Kidney epithelial cell (primary cell): Measurements from ENCODE around the gene HOXA4. TPM values are rescaled to one million over a fixed set of nuclear protein-coding genes. Genes with fewer than 3 reads are reported as not detected.

Experiments
- DNase-seq: peaks from one replicate; pipeline ENCODE4 v3.0.0-alpha.2; 2010; ENCODE audit warnings: low read depth
- H3K27me3 ChIP-seq: 2 replicates; pipeline ENCODE4 v1.6.0; 2011; ENCODE audit warnings: low read length; ENCODE audit not compliant: control insufficient read depth, insufficient read depth
- H3K36me3 ChIP-seq: 2 replicates; pipeline ENCODE4 v1.5.1; 2011; ENCODE audit warnings: low read length; ENCODE audit not compliant: control insufficient read depth, insufficient read depth
- H3K4me3 ChIP-seq: 2 replicates; pipeline ENCODE4 v1.5.1; 2011; ENCODE audit warnings: low read depth, mild to moderate bottlenecking, control low read depth, low read length
- total RNA-seq: library from RNA; depleted of rRNA; stranded (reverse); fragments of >200 nt; gene quantifications from 2 replicates; pipeline ENCODE4 v1.2.3, GENCODE V29; 2015
- TF ChIP-seq, protein P1 (sequence below): IDR thresholded peaks from 2 replicates; pipeline ENCODE4 v1.5.1; 2011; ENCODE audit warnings: mild to moderate bottlenecking, moderate library complexity, low read length, control low read depth, inconsistent platforms; ENCODE audit not compliant: insufficient read depth, poor library complexity, severe bottlenecking

HOXA4 gene
- total RNA-seq, 1 donor from 2014 or later, result 7.4 TPM

DNA sequence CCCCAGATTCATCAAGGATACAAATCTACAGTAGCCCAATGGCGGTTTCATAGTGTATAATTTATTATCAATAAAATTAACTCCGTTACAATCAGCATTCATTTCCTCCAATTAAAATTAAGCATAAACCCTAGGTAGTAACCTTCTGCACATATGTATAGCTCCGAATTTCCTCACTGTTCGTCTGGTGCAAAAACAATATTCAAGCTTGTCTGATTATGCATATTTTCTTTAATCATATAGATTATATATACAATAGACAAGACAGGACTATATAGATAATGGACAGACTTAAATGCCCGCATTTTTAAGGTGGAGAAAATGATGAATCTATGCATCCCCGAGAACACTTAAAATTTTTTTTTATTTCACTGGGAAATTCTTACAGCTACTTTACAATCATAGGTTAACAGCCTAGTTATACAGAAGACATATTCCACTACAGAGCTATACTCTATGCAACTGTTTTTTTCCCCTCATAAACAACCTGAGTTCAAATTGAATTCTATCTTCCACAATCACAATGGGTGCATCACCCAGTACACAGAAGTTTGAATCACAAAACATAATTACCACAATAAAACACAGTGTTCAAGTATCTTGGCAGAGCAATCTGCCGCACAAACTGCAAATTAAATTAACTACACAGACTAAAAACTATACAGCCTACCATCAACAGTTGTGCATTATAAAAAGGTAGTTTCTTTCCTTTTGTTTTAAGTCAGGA lies 32.2 kb upstream of the HOXA4 start:
- no peaks in the 10 kb centered on the region for H3K27me3 ChIP-seq
- H3K4me3 ChIP-seq, result peak overlapping the region; percentile 72
- TF ChIP-seq, protein P1, sequence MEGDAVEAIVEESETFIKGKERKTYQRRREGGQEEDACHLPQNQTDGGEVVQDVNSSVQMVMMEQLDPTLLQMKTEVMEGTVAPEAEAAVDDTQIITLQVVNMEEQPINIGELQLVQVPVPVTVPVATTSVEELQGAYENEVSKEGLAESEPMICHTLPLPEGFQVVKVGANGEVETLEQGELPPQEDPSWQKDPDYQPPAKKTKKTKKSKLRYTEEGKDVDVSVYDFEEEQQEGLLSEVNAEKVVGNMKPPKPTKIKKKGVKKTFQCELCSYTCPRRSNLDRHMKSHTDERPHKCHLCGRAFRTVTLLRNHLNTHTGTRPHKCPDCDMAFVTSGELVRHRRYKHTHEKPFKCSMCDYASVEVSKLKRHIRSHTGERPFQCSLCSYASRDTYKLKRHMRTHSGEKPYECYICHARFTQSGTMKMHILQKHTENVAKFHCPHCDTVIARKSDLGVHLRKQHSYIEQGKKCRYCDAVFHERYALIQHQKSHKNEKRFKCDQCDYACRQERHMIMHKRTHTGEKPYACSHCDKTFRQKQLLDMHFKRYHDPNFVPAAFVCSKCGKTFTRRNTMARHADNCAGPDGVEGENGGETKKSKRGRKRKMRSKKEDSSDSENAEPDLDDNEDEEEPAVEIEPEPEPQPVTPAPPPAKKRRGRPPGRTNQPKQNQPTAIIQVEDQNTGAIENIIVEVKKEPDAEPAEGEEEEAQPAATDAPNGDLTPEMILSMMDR, result no peak
- peaks cover 4% of the 10 kb centered on the region for H3K36me3 ChIP-seq
- DNase-seq, result no peak

DNA sequence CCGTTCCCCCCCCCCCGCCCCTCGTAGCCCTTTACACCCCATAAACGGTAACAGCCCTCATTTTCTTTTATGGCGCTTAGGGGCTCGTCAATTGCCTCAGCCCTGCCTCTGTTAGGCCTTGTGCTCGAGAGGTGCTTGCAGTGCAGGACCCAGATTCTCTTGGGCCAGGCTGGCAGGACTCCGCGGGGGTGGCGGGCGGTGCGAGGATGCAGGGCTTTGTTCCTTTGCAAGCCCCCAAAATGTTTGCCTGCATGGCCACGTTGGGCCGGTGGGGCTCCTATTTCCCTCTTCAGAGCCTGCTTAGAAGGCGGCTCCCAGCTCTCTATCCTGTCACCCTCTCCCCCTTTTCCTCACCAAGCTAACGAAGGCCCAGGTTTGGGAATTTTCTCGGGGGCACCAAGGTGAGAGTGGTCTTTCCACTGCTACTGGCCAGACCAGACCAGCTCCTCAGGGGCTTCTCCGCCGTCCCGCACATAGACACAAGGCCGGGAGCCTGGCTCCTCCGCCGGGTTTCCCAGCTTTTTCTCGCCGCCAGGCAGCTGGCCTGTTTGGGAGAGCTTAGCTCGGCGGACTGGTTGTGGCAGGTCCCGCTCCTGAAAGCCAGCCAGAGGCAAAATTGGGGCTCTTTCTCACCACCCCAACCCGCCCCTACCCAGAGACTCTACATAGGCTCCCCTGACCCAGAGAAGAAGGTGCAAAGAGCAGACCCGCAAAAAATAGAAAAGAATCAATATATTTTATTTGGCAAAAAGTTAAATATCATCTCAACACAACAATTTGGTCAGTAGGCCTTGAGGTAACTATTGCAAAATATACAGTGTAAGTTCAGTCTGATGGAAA lies 31.4 kb upstream of the HOXA4 start:
- TF ChIP-seq, protein P1, result no peak
- DNase-seq, result no peak
- Histone ChIP-seq H3K27me3 (no peaks in the 10 kb centered on the region), H3K36me3 (peaks cover 4% of the 10 kb centered on the region), H3K4me3 (peak overlapping the region; percentile 72)

DNA sequence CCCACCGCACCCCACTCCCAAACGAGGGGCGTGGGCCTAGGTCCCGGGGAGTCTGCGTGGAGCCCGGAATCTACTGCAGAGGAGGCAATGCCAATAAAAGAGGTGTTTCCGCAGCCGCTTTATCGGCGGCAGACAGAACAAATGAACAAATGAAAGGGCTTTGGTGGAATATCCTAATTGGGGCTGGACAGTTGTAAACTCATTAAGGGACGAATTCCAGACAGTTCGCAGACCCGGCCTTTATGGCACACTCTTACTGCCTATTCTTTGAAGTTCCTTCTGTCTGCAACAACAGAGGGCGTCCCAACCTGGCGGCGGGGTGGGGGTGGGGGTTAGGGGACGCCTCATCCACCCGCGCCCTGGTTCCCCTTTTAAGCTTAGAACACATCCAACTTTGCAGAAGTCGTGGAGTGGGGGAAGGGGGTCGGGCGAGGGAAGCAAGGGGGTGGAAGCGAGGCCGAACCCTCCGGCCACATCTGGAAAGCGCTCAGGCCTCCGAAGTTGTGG lies 30.7 kb upstream of the HOXA4 start:
- Histone ChIP-seq H3K36me3 (peaks cover 4% of the 10 kb centered on the region), H3K4me3 (peak overlapping the region; percentile 72), H3K27me3 (no peaks in the 10 kb centered on the region)
- TF ChIP-seq, protein P1, result no peak
- DNase-seq, result no peak

DNA sequence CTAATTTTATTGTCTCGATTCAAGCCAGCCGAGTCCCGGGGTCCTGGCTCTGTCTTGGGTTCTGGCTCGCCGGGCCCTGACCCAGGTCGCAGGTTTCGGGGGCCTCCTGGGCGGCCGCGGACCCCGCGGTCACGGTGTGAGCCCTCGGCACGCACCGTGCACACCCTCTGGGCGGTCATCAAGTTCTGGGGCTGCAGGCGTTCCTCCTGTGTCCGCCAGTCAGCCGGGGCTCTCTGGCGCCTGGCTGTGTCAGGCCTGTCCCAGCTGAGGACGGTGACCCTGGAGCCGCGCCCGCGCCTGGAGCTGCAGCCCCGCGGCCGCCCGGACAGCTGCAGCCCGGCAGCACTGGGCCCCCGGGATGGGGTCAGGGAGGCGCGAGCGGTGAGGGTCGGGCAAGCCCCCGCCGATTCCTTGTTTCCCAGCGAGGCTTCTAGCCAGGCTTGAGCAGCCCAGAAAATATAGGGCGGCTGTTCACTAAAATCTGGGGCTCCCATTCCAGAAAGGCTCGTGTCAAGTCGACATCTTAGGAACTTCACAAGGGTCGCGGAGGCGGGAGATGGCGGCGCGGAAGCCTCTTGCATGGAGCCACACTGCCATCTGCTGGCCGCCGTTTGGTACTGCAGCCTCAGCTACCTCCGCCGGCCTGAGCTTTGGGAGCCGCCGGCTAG lies 30.1 kb upstream of the HOXA4 start:
- Histone ChIP-seq H3K36me3 (peaks cover 4% of the 10 kb centered on the region), H3K4me3 (peak overlapping the region; percentile 72), H3K27me3 (no peaks in the 10 kb centered on the region)
- DNase-seq, result no peak
- TF ChIP-seq, protein P1, result peak; percentile 94

DNA sequence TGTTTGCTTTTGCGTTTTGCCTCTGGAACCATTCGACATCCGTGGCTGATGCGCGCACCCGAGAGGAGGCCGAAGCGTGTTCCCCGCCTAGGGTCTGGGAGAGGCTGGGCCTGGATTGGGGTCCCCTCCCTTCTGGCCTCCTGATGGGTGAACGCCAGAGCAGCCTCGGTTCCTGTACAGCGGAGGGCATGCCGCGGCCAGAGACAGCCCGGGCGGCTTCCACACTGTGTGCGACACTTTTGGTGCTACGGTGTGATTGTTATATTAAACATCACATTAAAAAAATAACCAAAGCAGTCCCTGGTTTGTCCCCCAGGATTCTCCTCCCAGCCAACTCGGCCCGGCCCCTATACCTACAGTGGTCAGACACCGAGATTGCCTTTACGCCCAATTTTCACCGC lies 29.6 kb upstream of the HOXA4 start:
- DNase-seq, result no peak
- peak overlapping the region; percentile 72 for H3K4me3 ChIP-seq
- H3K36me3 ChIP-seq, result peaks cover 4% of the 10 kb centered on the region
- no peaks in the 10 kb centered on the region for H3K27me3 ChIP-seq
- TF ChIP-seq, protein P1, result no peak
